ENCODE measurements around the gene RNGTT.

Gene RNGTT

DNA sequence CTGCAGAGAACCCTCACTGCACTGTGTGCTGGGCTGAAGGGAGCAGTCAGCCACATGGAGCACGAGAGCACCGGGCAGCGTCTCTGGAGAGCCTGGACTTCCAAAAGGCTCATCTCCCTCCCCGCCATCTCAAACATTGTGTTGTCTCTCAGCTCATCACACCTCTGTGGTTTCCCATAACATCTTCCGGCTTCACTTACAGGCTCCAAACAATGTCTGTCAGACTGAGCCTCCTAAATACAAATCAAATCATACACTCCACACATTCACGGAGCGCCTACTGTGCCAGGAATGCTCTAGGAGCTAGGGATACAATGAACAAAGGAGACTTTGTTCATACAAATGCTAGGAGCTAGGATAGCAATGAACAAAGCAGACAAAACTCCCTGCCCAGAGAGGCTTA is 398.0 kb downstream of the RNGTT start:
- Mint-ChIP-seq H3K4me1 (no peaks in the 10 kb centered on the region), H3K9me3 (no peaks in the 10 kb centered on the region), H3K27ac (no peak overlapping the region), H3K36me3 (no peaks in the 10 kb centered on the region), H3K4me3 (no peak overlapping the region)
- DNase-seq (ENCODE audit: low spot score in 2 of 2) (no peak), ATAC-seq (no peak)

DNA sequence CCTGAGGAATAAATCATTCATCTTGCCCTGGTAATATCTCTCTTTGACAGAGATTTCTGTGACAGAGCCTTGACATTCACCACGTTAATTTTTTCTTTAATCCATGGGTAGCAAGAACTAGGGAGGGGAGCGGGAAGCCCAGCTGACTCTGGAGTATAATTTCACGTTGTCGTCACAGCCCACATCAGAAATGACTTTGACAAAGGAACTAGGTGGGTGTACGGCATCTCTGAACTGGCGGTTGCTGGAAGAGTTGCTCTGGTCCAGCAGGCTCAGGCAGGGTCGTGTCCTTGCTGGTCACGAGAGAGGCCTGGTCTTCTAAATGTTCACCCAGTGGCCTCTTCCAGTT is 400.2 kb downstream of the RNGTT start:
- no peak overlapping the region for H3K27ac Mint-ChIP-seq
- no peak for ATAC-seq
- no peaks in the 10 kb centered on the region for H3K9me3 Mint-ChIP-seq
- no peaks in the 10 kb centered on the region for H3K4me1 Mint-ChIP-seq
- no peak for DNase-seq (ENCODE audit: low spot score in 2 of 2)
- no peak overlapping the region for H3K4me3 Mint-ChIP-seq
- no peaks in the 10 kb centered on the region for H3K36me3 Mint-ChIP-seq

DNA sequence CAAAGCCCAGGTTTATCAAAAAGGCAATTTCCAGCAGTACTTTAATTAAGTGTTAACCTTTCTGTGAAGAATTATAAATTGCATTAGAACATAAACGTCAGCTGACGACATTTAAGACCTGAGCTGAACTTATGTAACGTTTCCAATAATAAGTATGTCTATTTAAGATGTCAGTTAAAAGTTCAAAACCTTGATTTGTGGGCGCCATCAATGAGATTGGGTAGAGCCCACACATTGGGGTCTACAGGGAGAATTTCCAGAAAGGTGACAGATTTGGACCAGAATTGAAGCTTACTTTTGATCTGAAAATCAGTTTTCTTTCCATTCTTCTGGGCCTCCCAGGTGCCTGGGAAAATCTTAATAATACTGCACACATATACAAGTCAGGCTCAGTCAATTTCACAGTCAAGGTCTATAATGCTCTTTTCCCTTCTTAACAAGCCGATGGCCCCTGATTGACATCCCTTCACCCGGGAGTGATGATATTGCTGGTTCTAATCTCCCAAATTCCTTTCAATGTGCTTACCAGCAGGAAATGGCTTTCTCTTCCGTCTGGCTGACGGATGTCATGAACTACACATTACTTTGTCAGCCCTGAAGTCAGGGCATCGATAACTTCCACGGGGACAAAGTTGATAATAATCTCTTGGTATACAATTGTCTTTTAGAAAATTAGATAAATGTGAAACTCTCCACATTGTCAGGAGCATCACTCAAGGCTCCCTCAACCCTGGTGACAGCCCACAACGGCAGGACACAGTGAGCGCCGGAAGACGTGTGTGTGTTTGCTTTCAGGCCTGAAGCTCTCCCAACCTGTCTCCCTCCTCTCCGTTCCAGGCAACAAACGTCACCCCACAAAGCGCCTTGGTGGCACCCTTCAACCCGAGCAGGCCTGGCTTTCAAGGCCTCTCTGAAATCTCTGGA is 400.8 kb downstream of the RNGTT start:
- no peak overlapping the region for H3K27ac Mint-ChIP-seq
- H3K9me3 Mint-ChIP-seq, result no peaks in the 10 kb centered on the region
- H3K36me3 Mint-ChIP-seq, result no peaks in the 10 kb centered on the region
- DNase-seq (ENCODE audit: low spot score in 2 of 2) (no peak), ATAC-seq (no peak)
- H3K4me1 Mint-ChIP-seq, result no peaks in the 10 kb centered on the region
- no peak overlapping the region for H3K4me3 Mint-ChIP-seq

- ATAC-seq (no peak), DNase-seq (ENCODE audit: low spot score in 2 of 2) (no peak)
- Mint-ChIP-seq H3K4me1 (no peaks in the 10 kb centered on the region), H3K36me3 (no peaks in the 10 kb centered on the region), H3K9me3 (no peaks in the 10 kb centered on the region), H3K27ac (no peak overlapping the region), H3K4me3 (no peak overlapping the region)
Observed at GRCh38 chr6:88561954-88562315, 401.5 kb downstream of the RNGTT start.

GRCh38 chr6:88561034-88561953 is 402.1 kb downstream of the RNGTT start:
- no peak for ATAC-seq
- DNase-seq (ENCODE audit: low spot score in 2 of 2), result no peak
- no peaks in the 10 kb centered on the region for H3K9me3 Mint-ChIP-seq
- H3K4me3 Mint-ChIP-seq, result no peak overlapping the region
- H3K27ac Mint-ChIP-seq, result no peak overlapping the region
- no peaks in the 10 kb centered on the region for H3K36me3 Mint-ChIP-seq
- H3K4me1 Mint-ChIP-seq, result no peaks in the 10 kb centered on the region

All from stimulated activated effector memory CD8-positive, alpha-beta T cell treated with anti-CD3 and anti-CD28 coated beads, Interleukin-12 subunit alpha, Interleukin-12 subunit beta, amount 100 ng/mL, for 72 hours (primary cell).